ENCODE results near the gene CRABP2.

The CRABP2 gene

GRCh38 chr1:156667968-156668709 is 37.2 kb downstream of the CRABP2 start:
- no peak for DNase-seq

- no peak for DNase-seq
These were observed 37.8 kb downstream of the CRABP2 start for GRCh38 chr1:156667610-156667967.

- DNase-seq = no peak
These were observed 38.3 kb downstream of the CRABP2 start for GRCh38 chr1:156666862-156667609.

DNA sequence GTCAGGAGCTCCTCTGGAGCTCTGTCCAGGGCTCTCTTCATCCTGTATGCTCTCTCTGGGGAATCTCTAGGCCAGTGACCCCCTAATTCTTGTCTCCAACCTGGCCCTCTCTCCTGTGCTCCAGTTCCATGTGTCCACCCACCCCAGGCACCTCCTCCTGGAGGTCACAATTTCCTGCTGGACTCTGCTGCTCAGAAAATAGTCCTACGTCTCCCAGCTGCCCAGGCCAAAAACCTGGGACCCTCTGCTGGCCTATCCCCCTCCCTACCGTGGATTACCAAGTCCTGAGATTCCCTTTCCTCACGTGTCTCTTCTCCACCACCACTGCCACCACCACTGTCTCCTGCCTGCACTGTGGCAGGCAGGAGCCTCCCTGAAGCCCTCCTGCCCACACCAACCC is 39.8 kb downstream of the CRABP2 start:
- no peak for DNase-seq

DNA sequence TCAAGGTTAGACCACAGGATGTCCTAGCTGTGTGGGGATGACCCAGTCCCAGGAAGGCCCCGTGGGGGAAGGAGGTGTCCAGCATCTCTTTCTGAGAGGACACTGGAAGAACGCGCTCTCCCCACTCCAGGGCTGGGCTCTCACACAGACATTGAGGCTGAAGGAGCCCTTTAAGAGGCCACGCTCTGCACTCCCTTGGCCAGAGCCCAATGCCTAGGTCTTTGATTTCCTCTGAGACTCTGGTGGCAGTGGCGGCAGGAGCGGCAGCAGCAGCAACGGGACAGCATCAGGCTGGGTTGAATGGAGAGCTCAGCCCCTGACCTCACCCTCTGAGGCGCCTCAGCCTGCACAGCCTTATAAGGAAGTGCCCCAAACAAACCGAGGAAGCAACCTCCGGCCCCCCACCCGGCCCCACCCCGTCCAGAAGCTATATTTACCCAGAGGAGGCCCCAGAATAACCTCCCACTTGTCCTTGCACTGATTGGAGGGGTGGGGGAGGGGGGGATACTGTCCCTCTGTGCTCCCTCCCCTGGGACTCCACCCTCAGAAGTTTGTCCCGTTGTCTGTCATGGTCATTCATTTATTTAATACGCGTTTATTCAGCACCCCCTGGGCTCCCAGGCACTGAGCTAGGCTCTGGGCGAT is 40.5 kb downstream of the CRABP2 start:
- peak; percentile 78 for DNase-seq

DNA sequence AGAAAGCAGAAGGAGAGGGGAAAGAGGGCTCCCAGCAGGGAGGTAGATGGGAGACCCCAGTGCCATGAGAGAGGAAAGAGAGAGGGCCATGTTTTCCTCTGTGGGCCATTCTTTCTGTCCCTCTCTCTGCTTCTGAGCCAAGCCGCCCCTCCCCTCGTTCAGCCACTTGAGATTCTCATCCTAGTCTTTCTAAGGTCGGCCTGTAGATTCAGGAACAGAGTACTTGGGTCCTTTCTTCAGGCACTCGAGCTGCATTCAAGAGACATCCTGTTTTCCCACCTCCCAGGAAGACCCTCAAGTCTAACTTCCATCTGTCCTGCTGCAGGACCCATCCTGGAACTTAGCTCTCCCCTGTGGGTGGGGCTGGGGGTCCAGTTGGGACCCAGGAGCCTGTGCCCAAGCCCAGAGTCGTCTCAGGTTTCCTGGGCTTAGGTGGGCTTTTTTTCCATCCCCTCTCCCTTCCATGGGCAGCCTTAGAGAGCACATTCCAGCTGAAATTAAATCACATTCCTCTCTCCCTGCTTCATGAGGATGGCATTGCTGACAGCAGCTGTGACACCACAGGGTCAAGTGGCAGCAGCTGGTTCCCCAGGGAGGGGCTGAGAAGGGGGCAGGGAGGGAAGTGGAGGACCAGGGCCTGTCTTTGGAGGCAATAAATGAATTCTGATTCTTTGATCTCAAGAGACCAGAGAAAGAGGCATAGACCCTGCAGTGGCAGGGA is 41.2 kb downstream of the CRABP2 start:
- no peak for DNase-seq

- peak; percentile 84 for DNase-seq
These were observed 42.2 kb downstream of the CRABP2 start for GRCh38 chr1:156663178-156663577.

GRCh38 chr1:156662800-156663055 is 42.7 kb downstream of the CRABP2 start:
- no peak for DNase-seq

- no peak for DNase-seq
These were observed 43.2 kb downstream of the CRABP2 start for GRCh38 chr1:156662005-156662799.

- DNase-seq = no peak
These were observed 44.7 kb downstream of the CRABP2 start for GRCh38 chr1:156660752-156661112.

GRCh38 chr1:156659988-156660751 is 45.2 kb downstream of the CRABP2 start:
- DNase-seq = peak; percentile 97

DNA sequence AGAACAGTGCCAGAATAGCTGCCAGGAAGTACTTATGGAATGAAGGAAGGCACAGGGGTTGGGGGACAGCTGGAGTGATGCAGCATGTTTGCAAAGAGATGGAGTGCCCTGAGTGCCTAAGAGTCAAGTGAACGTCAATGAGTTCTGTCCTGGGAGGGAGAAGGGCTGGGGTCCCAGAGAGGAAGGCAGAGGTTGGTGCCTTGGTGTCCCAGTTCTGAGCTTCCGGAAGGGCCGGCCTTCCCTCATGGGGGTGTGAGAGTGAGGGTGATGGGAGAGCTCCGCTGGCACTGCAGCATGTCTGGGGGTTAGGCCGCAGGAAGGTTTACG is 45.8 kb downstream of the CRABP2 start:
- no peak for DNase-seq

GRCh38 chr1:156658945-156659574 is 46.3 kb downstream of the CRABP2 start:
- DNase-seq = no peak

GRCh38 chr1:156658496-156658895 is 46.9 kb downstream of the CRABP2 start:
- DNase-seq = no peak

DNA sequence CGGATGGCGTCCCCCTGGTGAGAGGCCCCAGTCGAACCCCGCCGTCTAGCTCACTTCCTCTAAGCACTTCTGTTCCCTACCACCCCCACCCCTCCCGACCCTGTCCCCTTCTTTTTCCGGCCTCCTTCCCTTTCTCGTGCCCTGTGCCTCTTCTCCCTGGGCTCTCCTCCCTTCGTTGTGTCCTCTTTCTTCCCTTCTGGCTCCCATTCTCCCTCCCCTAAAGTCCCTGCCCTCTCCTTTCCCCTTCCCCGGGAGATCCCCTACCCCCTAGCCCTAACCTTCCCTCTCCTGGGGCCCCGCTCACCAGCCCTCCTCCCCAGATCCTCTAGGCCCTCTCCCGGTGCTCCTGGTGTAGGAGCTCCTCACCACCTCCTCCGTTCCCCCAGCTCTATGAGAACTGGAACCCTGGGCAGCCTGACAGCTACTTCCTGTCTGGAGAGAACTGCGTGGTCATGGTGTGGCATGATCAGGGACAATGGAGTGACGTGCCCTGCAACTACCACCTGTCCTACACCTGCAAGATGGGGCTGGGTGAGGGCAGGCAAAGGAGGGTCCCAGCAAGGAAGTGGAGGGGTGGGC is 47.6 kb downstream of the CRABP2 start:
- no peak for DNase-seq

- DNase-seq = peak; percentile 65
These were observed 48.3 kb downstream of the CRABP2 start for GRCh38 chr1:156656806-156657740.

- no peak for DNase-seq
These were observed 49.4 kb downstream of the CRABP2 start for GRCh38 chr1:156655904-156656516.

- peak; percentile 37 for DNase-seq
These were observed 50.1 kb downstream of the CRABP2 start for GRCh38 chr1:156655151-156655903.

GRCh38 chr1:156654700-156655099 is 50.7 kb downstream of the CRABP2 start:
- DNase-seq = no peak

Data from RPMI8226 (cell line).